Astrocyte (in vitro differentiated cells and primary cell): ENCODE results near the gene DRG1. TPM values are rescaled to one million over a fixed set of nuclear protein-coding genes. Genes with fewer than 3 reads are reported as not detected.

Source experiments
- DNase-seq: peaks from one replicate; pipeline ENCODE4 v3.0.0-alpha.2; 2010; ENCODE audit warnings: low read depth
- FAIRE-seq: peaks from 2 replicates; lab custom pipeline; 2011; peaks lifted over from hg19 to GRCh38; lab: Jason Lieb, UNC
- H2AFZ ChIP-seq: 2 replicates; pipeline ENCODE4 v1.6.0; 2012; ENCODE audit warnings: low read depth, low read length, inconsistent platforms
- H3K27ac ChIP-seq: 2 replicates; pipeline ENCODE4 v1.5.1; 2011; ENCODE audit warnings: low read depth, low read length, inconsistent platforms
- H3K27me3 ChIP-seq: 2 replicates; pipeline ENCODE4 v1.6.0; 2011; ENCODE audit warnings: low read length, inconsistent platforms; ENCODE audit not compliant: insufficient read depth
- H3K36me3 ChIP-seq: 2 replicates; pipeline ENCODE4 v1.5.1; 2011; ENCODE audit warnings: low read length, inconsistent platforms; ENCODE audit not compliant: insufficient read depth
- H3K4me1 ChIP-seq: 2 replicates; pipeline ENCODE4 v1.5.1; 2011; ENCODE audit warnings: low read length, inconsistent platforms; ENCODE audit not compliant: insufficient read depth
- H3K4me2 ChIP-seq: 2 replicates; pipeline ENCODE4 v1.6.0; 2012; ENCODE audit warnings: low read length, inconsistent platforms
- H3K4me3 ChIP-seq: 2 replicates; pipeline ENCODE4 v1.5.1; 2011; ENCODE audit warnings: low read depth, mild to moderate bottlenecking, low read length, inconsistent platforms; ENCODE audit not compliant: insufficient read depth
- H3K79me2 ChIP-seq: 2 replicates; pipeline ENCODE4 v1.6.0; 2012; ENCODE audit warnings: mild to moderate bottlenecking, low read length, inconsistent platforms; ENCODE audit not compliant: insufficient read depth
- H3K9ac ChIP-seq: 2 replicates; pipeline ENCODE4 v1.6.0; 2012; ENCODE audit warnings: mild to moderate bottlenecking, low read length, inconsistent platforms
- H3K9me3 ChIP-seq: 2 replicates; pipeline ENCODE4 v1.5.1; 2012; ENCODE audit warnings: low read depth, mild to moderate bottlenecking, low read length, inconsistent platforms; ENCODE audit not compliant: insufficient read depth
- H4K20me1 ChIP-seq: 2 replicates; pipeline ENCODE4 v1.6.0; 2012; ENCODE audit warnings: low read length, inconsistent platforms; ENCODE audit not compliant: insufficient read depth
- H3K27ac Mint-ChIP-seq: one replicate; pipeline ENCODE4 v1.8.0; 2021; ENCODE audit warnings: mild to moderate bottlenecking, mixed read lengths; ENCODE audit not compliant: unreplicated experiment
- H3K27me3 Mint-ChIP-seq: one replicate; pipeline ENCODE4 v1.8.0; 2021; ENCODE audit warnings: low read depth, mixed read lengths; ENCODE audit not compliant: unreplicated experiment
- H3K36me3 Mint-ChIP-seq: one replicate; pipeline ENCODE4 v1.8.0; 2021; ENCODE audit warnings: low read depth, mixed read lengths; ENCODE audit not compliant: unreplicated experiment
- H3K4me1 Mint-ChIP-seq: one replicate; pipeline ENCODE4 v1.8.0; 2021; ENCODE audit warnings: low read depth, mixed read lengths; ENCODE audit not compliant: unreplicated experiment
- H3K4me3 Mint-ChIP-seq: one replicate; pipeline ENCODE4 v1.8.0; 2021; ENCODE audit warnings: mild to moderate bottlenecking, moderate library complexity, mixed read lengths; ENCODE audit not compliant: unreplicated experiment
- H3K9me3 Mint-ChIP-seq: one replicate; pipeline ENCODE4 v1.8.0; 2021; ENCODE audit warnings: mild to moderate bottlenecking, mixed read lengths; ENCODE audit not compliant: unreplicated experiment
- CTCF ChIP-seq: IDR thresholded peaks from 2 replicates; pipeline ENCODE4 v1.5.1; 2011; ENCODE audit warnings: low read depth, mild to moderate bottlenecking, inconsistent platforms, low read length, moderate library complexity; ENCODE audit not compliant: insufficient read depth
- EZH2 ChIP-seq: IDR thresholded peaks from 2 replicates; pipeline ENCODE4 v1.6.1; 2012; ENCODE audit warnings: mild to moderate bottlenecking, low read length, inconsistent platforms; ENCODE audit not compliant: insufficient read depth
- total RNA-seq: library from RNA; stranded (reverse); gene quantifications from 2 replicates; pipeline ENCODE4 v1.2.1, GENCODE V29; 2021

Gene DRG1
- total RNA-seq, 1 donor from 2014 or later, result 59.6 TPM

GRCh38 chr22:31451709-31452571 is 52.5 kb downstream of the DRG1 start:
- peak; percentile 44 for DNase-seq

GRCh38 chr22:31461699-31462098 is 62.3 kb downstream of the DRG1 start:
- Histone ChIP-seq H3K36me3 (peaks cover 47% of the 10 kb centered on the region), H3K4me1 (no peaks in the 10 kb centered on the region), H4K20me1 (peaks cover 22% of the 10 kb centered on the region), H3K79me2 (peaks cover 14% of the 10 kb centered on the region), H3K27ac (no peak overlapping the region), H3K9me3 (no peaks in the 10 kb centered on the region), H3K9ac (no peak overlapping the region), H3K4me3 (no peak overlapping the region), H3K4me2 (no peak overlapping the region), H2AFZ (no peak overlapping the region), H3K27me3 (no peaks in the 10 kb centered on the region)
- Mint-ChIP-seq H3K27me3 (no peaks in the 10 kb centered on the region), H3K4me1 (no peaks in the 10 kb centered on the region), H3K9me3 (no peaks in the 10 kb centered on the region), H3K36me3 (peaks cover 11% of the 10 kb centered on the region), H3K4me3 (no peak overlapping the region), H3K27ac (no peak overlapping the region)
- FAIRE-seq (no peak), DNase-seq (no peak)
- TF ChIP-seq CTCF, result no peak
- TF ChIP-seq EZH2, result no peak

More at GRCh38 chr22:31451709-31452571, 52.5 kb downstream of the DRG1 start:
- Histone ChIP-seq H3K4me3 (no peak overlapping the region), H4K20me1 (peaks cover 13% of the 10 kb centered on the region), H3K9ac (no peak overlapping the region), H2AFZ (no peak overlapping the region), H3K4me1 (no peaks in the 10 kb centered on the region), H3K27ac (no peak overlapping the region), H3K9me3 (no peaks in the 10 kb centered on the region), H3K27me3 (no peaks in the 10 kb centered on the region), H3K4me2 (no peak overlapping the region), H3K79me2 (no peaks in the 10 kb centered on the region), H3K36me3 (peaks cover 17% of the 10 kb centered on the region)
- Mint-ChIP-seq H3K27me3 (no peaks in the 10 kb centered on the region), H3K36me3 (peaks cover 22% of the 10 kb centered on the region), H3K4me3 (no peak overlapping the region), H3K9me3 (no peaks in the 10 kb centered on the region), H3K4me1 (peaks cover 7% of the 10 kb centered on the region), H3K27ac (no peak overlapping the region)
- FAIRE-seq, result no peak
- TF ChIP-seq CTCF, result peak; percentile 66
- no peak for TF ChIP-seq EZH2

- Mint-ChIP-seq H3K27ac (no peak overlapping the region), H3K27me3 (no peaks in the 10 kb centered on the region), H3K9me3 (no peaks in the 10 kb centered on the region), H3K4me1 (no peaks in the 10 kb centered on the region), H3K36me3 (peaks cover 10% of the 10 kb centered on the region), H3K4me3 (no peak overlapping the region)
- DNase-seq, result no peak
- H3K4me1 ChIP-seq, result no peaks in the 10 kb centered on the region
- FAIRE-seq, result no peak
- no peak overlapping the region for H3K4me2 ChIP-seq
- H3K9me3 ChIP-seq, result no peaks in the 10 kb centered on the region
- no peak overlapping the region for H3K27ac ChIP-seq
- peaks cover 23% of the 10 kb centered on the region for H4K20me1 ChIP-seq
- no peaks in the 10 kb centered on the region for H3K27me3 ChIP-seq
- H3K4me3 ChIP-seq, result no peak overlapping the region
- TF ChIP-seq CTCF (no peak), EZH2 (no peak)
- H3K79me2 ChIP-seq, result peaks cover 11% of the 10 kb centered on the region
- H3K9ac ChIP-seq, result no peak overlapping the region
- H3K36me3 ChIP-seq, result peaks cover 41% of the 10 kb centered on the region
- H2AFZ ChIP-seq, result no peak overlapping the region
These were observed 65.9 kb downstream of the DRG1 start for GRCh38 chr22:31465307-31465706.
